Transverse colon (tissue), 3 donors: ENCODE measurements around the gene ALS2CL.

Experiments
- EP300 ChIP-seq: sonication (generic); formaldehyde crosslinking; IDR thresholded peaks from one replicate; pipeline ENCODE4 v1.6.1; 2017; ENCODE audit warnings: antibody characterized with exemption, low read depth
- TF ChIP-seq, protein P1 (sequence below), 5 experiments: fragments of 200-600 bp in 3 of 5; fragments of 450-650 bp in 2 of 5; sonication (generic) in 3 of 5; IDR thresholded peaks; 1 replicate in 2 of 5; 2 replicates in 3 of 5; pipeline ENCODE4 v1.5.1; 2016 to 2017; ENCODE audit warnings: antibody characterized with exemption in 5 of 5, inconsistent platforms in 3 of 5, mild to moderate bottlenecking in 2 of 5, moderate library complexity in 1 of 5

DNA sequence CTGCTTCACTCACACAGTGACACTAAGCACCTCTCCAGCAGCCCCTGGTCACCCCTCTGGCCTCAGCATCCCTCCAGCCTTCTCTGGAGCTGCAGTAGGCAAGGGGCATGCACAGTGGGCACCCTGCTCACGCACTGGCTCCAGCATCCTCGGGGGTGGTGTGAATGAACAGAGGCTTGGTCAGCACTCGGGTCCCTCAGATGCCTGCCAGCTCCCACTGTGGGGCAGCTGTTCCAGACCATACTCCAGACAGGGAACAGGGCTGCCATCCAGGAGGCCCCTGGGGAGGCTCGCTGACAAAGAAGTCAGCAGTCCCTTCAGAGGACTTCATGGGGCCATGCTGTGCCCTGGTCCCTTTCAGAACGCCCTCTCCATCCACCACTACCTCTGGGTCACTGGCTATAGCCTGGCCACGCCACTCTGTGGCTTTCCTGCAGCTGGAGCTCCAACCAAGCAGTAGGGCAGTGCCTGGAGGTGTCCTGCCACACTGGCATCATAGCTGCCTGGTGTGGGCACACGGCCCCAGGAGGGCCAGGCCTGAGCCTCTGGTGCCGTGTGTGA, 26.3 kb downstream of the ALS2CL start:
- TF ChIP-seq, protein P1, sequence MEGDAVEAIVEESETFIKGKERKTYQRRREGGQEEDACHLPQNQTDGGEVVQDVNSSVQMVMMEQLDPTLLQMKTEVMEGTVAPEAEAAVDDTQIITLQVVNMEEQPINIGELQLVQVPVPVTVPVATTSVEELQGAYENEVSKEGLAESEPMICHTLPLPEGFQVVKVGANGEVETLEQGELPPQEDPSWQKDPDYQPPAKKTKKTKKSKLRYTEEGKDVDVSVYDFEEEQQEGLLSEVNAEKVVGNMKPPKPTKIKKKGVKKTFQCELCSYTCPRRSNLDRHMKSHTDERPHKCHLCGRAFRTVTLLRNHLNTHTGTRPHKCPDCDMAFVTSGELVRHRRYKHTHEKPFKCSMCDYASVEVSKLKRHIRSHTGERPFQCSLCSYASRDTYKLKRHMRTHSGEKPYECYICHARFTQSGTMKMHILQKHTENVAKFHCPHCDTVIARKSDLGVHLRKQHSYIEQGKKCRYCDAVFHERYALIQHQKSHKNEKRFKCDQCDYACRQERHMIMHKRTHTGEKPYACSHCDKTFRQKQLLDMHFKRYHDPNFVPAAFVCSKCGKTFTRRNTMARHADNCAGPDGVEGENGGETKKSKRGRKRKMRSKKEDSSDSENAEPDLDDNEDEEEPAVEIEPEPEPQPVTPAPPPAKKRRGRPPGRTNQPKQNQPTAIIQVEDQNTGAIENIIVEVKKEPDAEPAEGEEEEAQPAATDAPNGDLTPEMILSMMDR (IDR thresholded peaks at IDR 0.05) = no peak
- TF ChIP-seq EP300 = no peak
